ENCODE data around the gene PIR. TPM values are rescaled to one million over a fixed set of nuclear protein-coding genes. Genes with fewer than 3 reads are reported as not detected.

Gene PIR
- total RNA-seq, 4 donors from 2014 or later, result 9.8 to 54.7 (median 25.0) TPM

DNA sequence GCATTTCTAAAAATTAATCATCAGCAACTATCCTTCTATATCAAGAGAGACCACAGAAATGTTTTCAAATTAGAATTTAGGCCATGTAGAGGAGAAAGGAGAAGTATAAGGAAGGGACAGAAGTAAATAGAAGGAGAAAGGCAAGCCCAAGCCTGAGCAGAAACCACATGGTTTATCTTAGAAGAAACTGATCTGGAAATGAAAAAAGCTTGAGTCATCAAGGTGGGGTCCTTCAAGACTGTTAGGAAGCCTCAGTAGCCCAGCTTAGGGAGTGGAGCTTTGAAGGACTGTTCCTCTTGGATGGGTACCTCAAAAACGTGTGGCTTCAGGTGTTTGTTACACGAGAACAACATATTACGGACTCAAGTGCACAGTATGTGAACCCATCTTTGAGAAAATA, 12.0 kb upstream of the PIR start:
- ATAC-seq (ENCODE audit: low FRiP score), result no peak
- DNase-seq (ENCODE audit: low spot score), result no peak

DNA sequence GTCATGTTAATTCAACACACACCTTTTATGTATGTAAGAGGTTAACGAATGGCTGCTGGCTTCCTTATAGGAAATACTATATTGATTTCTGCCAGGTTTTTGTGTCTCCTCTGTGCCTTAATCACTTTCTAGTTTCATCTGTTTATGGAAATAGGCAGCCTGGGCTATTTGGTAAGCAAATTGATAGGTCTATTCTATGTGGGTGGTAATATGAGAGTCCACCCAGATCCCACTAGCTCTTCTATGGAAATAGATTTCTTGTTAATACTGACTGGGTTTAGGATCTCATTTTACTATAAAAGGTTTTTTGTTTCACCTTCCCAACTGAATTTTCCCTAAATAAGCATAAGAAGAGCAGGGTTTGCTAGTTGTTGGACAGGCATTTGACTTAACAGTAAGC, 11.5 kb upstream of the PIR start:
- DNase-seq (ENCODE audit: low spot score) (no peak), ATAC-seq (ENCODE audit: low FRiP score) (no peak)

More for the DNA sequence above, 12.0 kb upstream of the PIR start:
- TF ChIP-seq, protein P1, sequence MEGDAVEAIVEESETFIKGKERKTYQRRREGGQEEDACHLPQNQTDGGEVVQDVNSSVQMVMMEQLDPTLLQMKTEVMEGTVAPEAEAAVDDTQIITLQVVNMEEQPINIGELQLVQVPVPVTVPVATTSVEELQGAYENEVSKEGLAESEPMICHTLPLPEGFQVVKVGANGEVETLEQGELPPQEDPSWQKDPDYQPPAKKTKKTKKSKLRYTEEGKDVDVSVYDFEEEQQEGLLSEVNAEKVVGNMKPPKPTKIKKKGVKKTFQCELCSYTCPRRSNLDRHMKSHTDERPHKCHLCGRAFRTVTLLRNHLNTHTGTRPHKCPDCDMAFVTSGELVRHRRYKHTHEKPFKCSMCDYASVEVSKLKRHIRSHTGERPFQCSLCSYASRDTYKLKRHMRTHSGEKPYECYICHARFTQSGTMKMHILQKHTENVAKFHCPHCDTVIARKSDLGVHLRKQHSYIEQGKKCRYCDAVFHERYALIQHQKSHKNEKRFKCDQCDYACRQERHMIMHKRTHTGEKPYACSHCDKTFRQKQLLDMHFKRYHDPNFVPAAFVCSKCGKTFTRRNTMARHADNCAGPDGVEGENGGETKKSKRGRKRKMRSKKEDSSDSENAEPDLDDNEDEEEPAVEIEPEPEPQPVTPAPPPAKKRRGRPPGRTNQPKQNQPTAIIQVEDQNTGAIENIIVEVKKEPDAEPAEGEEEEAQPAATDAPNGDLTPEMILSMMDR (IDR thresholded peaks at IDR 0.05), result no peak

GRCh38 chrX:15501506-15501905, 8.4 kb upstream of the PIR start:
- ATAC-seq (ENCODE audit: low FRiP score) (no peak), DNase-seq (ENCODE audit: low spot score) (no peak)
- TF ChIP-seq, protein P1 (IDR thresholded peaks at IDR 0.05), result no peak

More for the DNA sequence above, 11.5 kb upstream of the PIR start:
- TF ChIP-seq, protein P1 (IDR thresholded peaks at IDR 0.05), result no peak

GRCh38 chrX:15500497-15500966, 7.4 kb upstream of the PIR start, which contains the start of gene BMX:
Gene BMX, plus strand, starts transcription at chrX:15500807. Its CDS starts 7,547 bp downstream, at chrX:15508354.
- ATAC-seq (ENCODE audit: low FRiP score) (no peak), DNase-seq (ENCODE audit: low spot score) (no peak)
- TF ChIP-seq, protein P1 (IDR thresholded peaks at IDR 0.05), result no peak

GRCh38 chrX:15499976-15500375, 6.8 kb upstream of the PIR start:
- TF ChIP-seq, protein P1 (IDR thresholded peaks at IDR 0.05), result no peak
- ATAC-seq (ENCODE audit: low FRiP score) (no peak), DNase-seq (ENCODE audit: low spot score) (no peak)

DNA sequence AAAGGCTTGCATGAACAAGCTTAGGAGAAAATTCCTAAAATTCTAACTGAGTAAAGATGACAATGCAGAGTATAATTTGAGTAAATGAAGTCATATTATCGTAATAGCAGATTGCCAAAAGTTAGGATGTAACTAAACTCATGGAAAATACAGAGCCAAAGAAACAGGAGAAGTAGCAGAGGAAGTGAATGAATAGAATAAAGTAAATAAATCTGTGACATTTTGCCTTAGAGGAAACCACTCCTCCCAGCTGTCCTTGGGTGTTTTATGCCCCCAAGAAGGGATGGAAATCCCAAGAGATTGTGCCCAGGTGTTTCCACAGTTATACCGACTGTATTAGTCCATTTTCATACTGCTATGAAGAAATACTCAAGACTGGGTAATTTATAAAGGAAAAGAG, 5.6 kb upstream of the PIR start:
- TF ChIP-seq, protein P1 (IDR thresholded peaks at IDR 0.05), result no peak
- ATAC-seq (ENCODE audit: low FRiP score) (no peak), DNase-seq (ENCODE audit: low spot score) (no peak)

DNA sequence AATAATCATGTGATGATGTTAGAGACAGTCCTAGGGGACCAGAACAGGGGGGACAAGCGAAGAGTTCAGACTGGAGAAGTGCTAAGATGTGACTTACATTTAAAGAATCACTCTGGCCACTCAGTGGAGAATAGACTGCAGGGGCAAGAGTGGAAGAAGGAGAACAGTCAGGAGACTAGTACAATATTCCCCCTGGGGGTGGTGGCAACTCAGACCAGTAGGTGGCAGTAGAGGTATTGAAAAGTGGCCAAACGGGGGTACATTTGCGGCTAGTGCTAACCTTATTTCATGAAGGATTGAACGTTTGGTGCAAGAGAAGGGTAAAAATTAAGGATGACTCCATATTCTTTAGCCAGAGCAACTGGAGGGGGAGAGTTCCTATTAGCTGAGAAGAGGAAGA, 4.7 kb upstream of the PIR start:
- TF ChIP-seq, protein P1 (IDR thresholded peaks at IDR 0.05), result no peak
- ATAC-seq (ENCODE audit: low FRiP score) (no peak), DNase-seq (ENCODE audit: low spot score) (no peak)

All from omental fat pad (tissue), 4 donors.